H1 (cell line): Measurements from ENCODE around the gene FIZ1. TPM values are rescaled to one million over a fixed set of nuclear protein-coding genes. Genes with fewer than 3 reads are reported as not detected.

Experiments used
- CTCF ChIA-PET: fragments of 300-600 bp; sonication (Branson Sonifier 250); formaldehyde crosslinking; loops from one replicate; lab custom pipeline; 2021; ENCODE audit not compliant: partially characterized antibody; lab: Charles Lee
- POLR2A ChIA-PET: fragments of 300-600 bp; sonication (Branson Sonifier 250); formaldehyde crosslinking; loops from one replicate; lab custom pipeline; 2021; ENCODE audit warnings: inconsistent platforms; ENCODE audit not compliant: partially characterized antibody; lab: Charles Lee
- DNase-seq, 2 experiments: peaks; one replicate each; pipeline versions ENCODE4 v3.0.0 to v3.0.0-alpha.2; 2010 to 2022; ENCODE audit warnings: low spot score in 2 of 2, low read depth in 1 of 2, mixed read lengths in 1 of 2
- FAIRE-seq: peaks from 2 replicates; lab custom pipeline; 2011; peaks lifted over from hg19 to GRCh38; lab: Jason Lieb, UNC
- H2AFZ ChIP-seq: 2 replicates; pipeline ENCODE4 v1.8.1; 2012; ENCODE audit warnings: low read length, inconsistent platforms
- H2AK5ac ChIP-seq: 2 replicates; pipeline ENCODE4 v1.6.1; 2013; ENCODE audit warnings: low read depth, low read length
- H2BK120ac ChIP-seq: replicated peaks from 2 replicates; pipeline ENCODE3; 2013; ENCODE audit warnings: low read depth, low read length, inconsistent platforms
- H2BK12ac ChIP-seq: 2 replicates; pipeline ENCODE4 v1.6.1; 2013; ENCODE audit warnings: low read depth, low read length
- H2BK15ac ChIP-seq: 2 replicates; pipeline ENCODE4 v1.6.1; 2013; ENCODE audit warnings: low read length
- H2BK20ac ChIP-seq: 2 replicates; pipeline ENCODE4 v1.6.1; 2013; ENCODE audit warnings: low read length
- H2BK5ac ChIP-seq: 2 replicates; pipeline ENCODE4 v1.6.1; 2013; ENCODE audit warnings: low read depth, low read length
- H3K14ac ChIP-seq: 2 replicates; pipeline ENCODE4 v1.6.1; 2013; ENCODE audit warnings: inconsistent platforms; ENCODE audit not compliant: insufficient read length
- H3K18ac ChIP-seq: 2 replicates; pipeline ENCODE4 v1.6.1; 2013; ENCODE audit warnings: low read length; ENCODE audit errors: extremely low read depth
- H3K23ac ChIP-seq: 2 replicates; pipeline ENCODE4 v1.6.1; 2013; ENCODE audit warnings: inconsistent platforms; ENCODE audit not compliant: insufficient read length
- H3K23me2 ChIP-seq: 2 replicates; pipeline ENCODE4 v1.6.1; 2013; ENCODE audit warnings: low read depth, low read length
- H3K27ac ChIP-seq: 2 replicates; pipeline ENCODE4 v1.6.1; 2011; ENCODE audit warnings: low read depth, low read length, inconsistent platforms
- H3K27me3 ChIP-seq, 4 experiments: replicated peaks in 1 of 4; 1 replicate in 1 of 4; 2 replicates in 3 of 4; pipeline versions ENCODE4 v1.6.1 to v1.8.1; 2011 to 2013; ENCODE audit warnings: low read length in 3 of 4, mild to moderate bottlenecking in 3 of 4, inconsistent platforms in 2 of 4, mixed read lengths in 2 of 4, moderate library complexity in 1 of 4; ENCODE audit not compliant: control insufficient read depth in 3 of 4, insufficient read depth in 3 of 4; ENCODE audit errors: extremely low read depth in 1 of 4
- H3K36me3 ChIP-seq, 4 experiments: 2 replicates each; pipeline versions ENCODE4 v1.6.1 to v1.8.1; 2011 to 2013; ENCODE audit warnings: mild to moderate bottlenecking in 4 of 4, low read length in 3 of 4, moderate library complexity in 2 of 4, control low read depth in 1 of 4, inconsistent platforms in 1 of 4; ENCODE audit not compliant: insufficient read depth in 4 of 4, control insufficient read depth in 2 of 4
- H3K4ac ChIP-seq: replicated peaks from 2 replicates; pipeline ENCODE3; 2013; ENCODE audit warnings: low read length, low read depth, mixed read lengths, inconsistent platforms; ENCODE audit not compliant: insufficient read length
- H3K4me1 ChIP-seq, 4 experiments: replicated peaks in 1 of 4; 1 replicate in 1 of 4; 2 replicates in 3 of 4; pipeline versions ENCODE4 v1.6.1 to v1.8.1; 2011 to 2013; ENCODE audit warnings: low read length in 3 of 4, inconsistent platforms in 2 of 4, mixed read lengths in 1 of 4; ENCODE audit not compliant: insufficient read depth in 4 of 4, control insufficient read depth in 3 of 4
- H3K4me2 ChIP-seq, 2 experiments: 2 replicates each; pipeline versions ENCODE4 v1.6.1 to v1.8.1; 2011 to 2013; ENCODE audit warnings: low read depth in 2 of 2, low read length in 2 of 2, control low read depth in 1 of 2, inconsistent platforms in 1 of 2, mild to moderate bottlenecking in 1 of 2; ENCODE audit not compliant: insufficient read depth in 1 of 2
- H3K4me3 ChIP-seq, 4 experiments: fragments of 200-600, 300-600 bp in 1 of 4; sonication (generic), shearing (Covaris generic), sonication (Bioruptor Twin) in 1 of 4; 2 replicates each; pipeline versions ENCODE4 v1.5.1 to v1.8.1; 2011 to 2016; ENCODE audit warnings: low read length in 4 of 4, low read depth in 3 of 4, control low read depth in 2 of 4, inconsistent platforms in 2 of 4, mild to moderate bottlenecking in 2 of 4, mixed read lengths in 1 of 4, moderate library complexity in 1 of 4; ENCODE audit not compliant: insufficient read depth in 2 of 4; ENCODE audit errors: extremely low read depth in 1 of 4
- H3K56ac ChIP-seq: replicated peaks from 2 replicates; pipeline ENCODE3; 2013; ENCODE audit warnings: low read depth, mild to moderate bottlenecking, mixed read lengths, low read length, inconsistent platforms; ENCODE audit not compliant: insufficient read length
- H3K79me1 ChIP-seq: 2 replicates; pipeline ENCODE4 v1.6.1; 2013; ENCODE audit warnings: low read depth, low read length, control low read depth
- H3K79me2 ChIP-seq, 2 experiments: 2 replicates each; pipeline versions ENCODE4 v1.6.1 to v1.8.1; 2012 to 2013; ENCODE audit warnings: low read length in 2 of 2, mild to moderate bottlenecking in 2 of 2, inconsistent platforms in 1 of 2; ENCODE audit not compliant: insufficient read depth in 2 of 2, control insufficient read depth in 1 of 2
- H3K9ac ChIP-seq, 4 experiments: replicated peaks in 1 of 4; 1 replicate in 1 of 4; 2 replicates in 3 of 4; pipeline versions ENCODE4 v1.6.1 to v1.8.1; 2011 to 2013; ENCODE audit warnings: low read depth in 3 of 4, low read length in 3 of 4, control low read depth in 2 of 4, mild to moderate bottlenecking in 2 of 4, moderate library complexity in 2 of 4, inconsistent platforms in 1 of 4; ENCODE audit errors: extremely low read depth in 1 of 4
- H3K9me3 ChIP-seq, 2 experiments: 2 replicates each; pipeline versions ENCODE4 v1.6.1 to v1.8.1; 2012 to 2013; ENCODE audit warnings: mild to moderate bottlenecking in 2 of 2, moderate library complexity in 2 of 2, control low read depth in 1 of 2, inconsistent platforms in 1 of 2, low read depth in 1 of 2, low read length in 1 of 2, mixed read lengths in 1 of 2; ENCODE audit not compliant: insufficient read depth in 2 of 2
- H4K20me1 ChIP-seq, 2 experiments: replicated peaks in 1 of 2; 2 replicates each; pipeline versions ENCODE3 to v1.8.1; 2011 to 2013; ENCODE audit warnings: inconsistent platforms in 2 of 2, low read length in 2 of 2, mild to moderate bottlenecking in 1 of 2; ENCODE audit not compliant: insufficient read depth in 2 of 2, control insufficient read depth in 1 of 2
- H4K5ac ChIP-seq: 2 replicates; pipeline ENCODE4 v1.6.1; 2013; ENCODE audit warnings: low read length, low read depth, mixed read lengths, inconsistent platforms; ENCODE audit not compliant: insufficient read length
- H4K8ac ChIP-seq: 2 replicates; pipeline ENCODE4 v1.8.0; 2013; ENCODE audit warnings: mild to moderate bottlenecking, moderate library complexity, low read length, inconsistent platforms; ENCODE audit not compliant: insufficient read depth; ENCODE audit errors: extremely low read depth
- H4K91ac ChIP-seq: replicated peaks from 2 replicates; pipeline ENCODE3; 2013; ENCODE audit warnings: low read length, mixed read lengths, inconsistent platforms; ENCODE audit not compliant: insufficient read length
- ATF3 ChIP-seq: IDR thresholded peaks from 2 replicates; pipeline ENCODE4 v1.6.1; 2011; ENCODE audit warnings: low read depth, mild to moderate bottlenecking, low read length; ENCODE audit not compliant: insufficient read depth
- CREB1 ChIP-seq: IDR thresholded peaks from 2 replicates; pipeline ENCODE4 v1.6.1; 2012; ENCODE audit warnings: inconsistent platforms
- CTBP2 ChIP-seq: IDR thresholded peaks from 2 replicates; pipeline ENCODE4 v1.7.0; 2011; ENCODE audit warnings: borderline replicate concordance, mild to moderate bottlenecking, moderate library complexity, mixed read lengths, low read length; ENCODE audit not compliant: insufficient read depth, insufficient read length
- POLR2AphosphoS5 ChIP-seq: IDR thresholded peaks from 2 replicates; pipeline ENCODE4 v1.6.1; 2011; ENCODE audit warnings: low read depth, low read length
- SUZ12 ChIP-seq: fragments of 200-600 bp; sonication (generic); IDR thresholded peaks from 2 replicates; pipeline ENCODE4 v1.6.1; 2012; ENCODE audit warnings: mild to moderate bottlenecking, inconsistent platforms, low read length, moderate library complexity, mixed read lengths
- WGBS, 2 experiments: shearing (Covaris generic) in 1 of 2; methylation state at CpG; one replicate each; pipeline versions ENCODE4 v1.1.6 to v1.1.7; 2013 to 2015; ENCODE audit warnings: low lambda C conversion rate in 2 of 2, mixed read lengths in 2 of 2, inconsistent platforms in 1 of 2, low coverage in 1 of 2, missing lambda C conversion rate in 1 of 2; ENCODE audit not compliant: insufficient replicate concordance in 2 of 2, insufficient coverage in 1 of 2, insufficient read length in 1 of 2; ENCODE audit errors: extremely low coverage in 1 of 2, missing lambda C conversion rate in 1 of 2; 5-methylcytosine and 5-hydroxymethylcytosine counted together
- polyA plus RNA-seq, 7 experiments: library from polyadenylated mRNA; depleted of rRNA in 3 of 7; stranded (reverse) in 5 of 7; unstranded in 2 of 7; fragments of >200 nt in 5 of 7; fragments of 200-250 nt in 2 of 7; gene quantifications; 1 replicate in 5 of 7; 2 replicates in 1 of 7; 4 replicates in 1 of 7; pipeline versions ENCODE4 v1.2.1 to v1.2.3, GENCODE V29; 2011 to 2013; ENCODE audit warnings: missing spikeins in 2 of 7, mixed read lengths in 2 of 7
- total RNA-seq: library from RNA; stranded (reverse); fragmentation: NEBNext Ultra II Directional; extraction: Animal tissue kit (Norgen Biotek cat#: 25700); gene quantifications from 2 replicates; pipeline ENCODE4 v1.2.1, GENCODE V29; 2021

Gene FIZ1
- total and polyA plus RNA-seq, 2 of the 8 experiments (the other 6 are each of a cell fraction or from before 2014, with no cell fraction given), result 9.1 to 18.5 TPM

- DNase-seq, result no peak
- H3K27me3 ChIP-seq, result peaks cover 0 to 2% (median 0%) of the 10 kb centered on the region in 4 experiments; a peak in 1 of 7 replicates
- ChIA-PET POLR2A (interaction anchor here (1.0 to 2.5 kb wide), 3 partner anchors 14 to 111 kb away, joined by 3 to 6 read pairs (median 4); partner anchors contain the start of genes NAT14 and ZNF579), CTCF (interaction anchor here (1.7 to 3.4 kb wide), 3 partner anchors 11 to 91 kb away, joined by 3 to 12 read pairs (median 11); partner anchors contain the start of gene ZNF865)
- peaks cover 0 to 8% (median 3%) of the 10 kb centered on the region in 4 experiments; a peak in 4 of 7 replicates for H3K4me1 ChIP-seq
- no peak overlapping the region for H3K4ac ChIP-seq
- no peaks in the 10 kb centered on the region for H3K9me3 ChIP-seq
- H4K8ac ChIP-seq, result no peak overlapping the region
- H2BK5ac ChIP-seq, result no peak overlapping the region
- H2BK120ac ChIP-seq, result no peak overlapping the region
- H3K14ac ChIP-seq, result no peak overlapping the region
- H3K79me1 ChIP-seq, result no peaks in the 10 kb centered on the region; the same call in 1 of the 2 replicates
- TF ChIP-seq CREB1, result no peak
- no peak for TF ChIP-seq ATF3
- no peak for TF ChIP-seq POLR2AphosphoS5
- TF ChIP-seq SUZ12, result no peak
- TF ChIP-seq CTBP2, result no peak
- no peak overlapping the region for H3K4me3 ChIP-seq
- H4K5ac ChIP-seq, result no peak overlapping the region
- H2AFZ ChIP-seq, result no peak overlapping the region
- no peak overlapping the region for H2BK20ac ChIP-seq
- no peak overlapping the region for H3K23ac ChIP-seq
- no peak overlapping the region for H3K4me2 ChIP-seq
- H2BK12ac ChIP-seq, result no peak overlapping the region
- peaks cover 0 to 2% of the 10 kb centered on the region in 2 experiments for H4K20me1 ChIP-seq
- H3K56ac ChIP-seq, result no peak overlapping the region
- no peaks in the 10 kb centered on the region for H3K79me2 ChIP-seq
- no peak overlapping the region for H2BK15ac ChIP-seq
- peaks cover 5% of the 10 kb centered on the region; the same call in 1 of the 2 replicates for H3K23me2 ChIP-seq
- no peak overlapping the region for H3K9ac ChIP-seq
- 93% methylated on average over 4 of the region's 4 CpGs; no CpG with 5 or more reads in 1 of the 2 experiments for WGBS, 2 experiments
- H4K91ac ChIP-seq, result no peak overlapping the region
- no peak overlapping the region for H2AK5ac ChIP-seq
- H3K27ac ChIP-seq, result no peak overlapping the region
- FAIRE-seq, result no peak
- peaks cover 0 to 10% (median 8%) of the 10 kb centered on the region in 4 experiments; a peak in 3 of 8 replicates for H3K36me3 ChIP-seq
- H3K18ac ChIP-seq, result no peak overlapping the region
Measured at GRCh38 chr19:55594996-55595545, 4.2 kb downstream of the FIZ1 start.
